GM21447 (cell line): ENCODE results near the gene PITPNC1.
A peak's percentile ranks its signal among the peaks of the same experiment; 100 is the strongest.
"Not testable (repeated sequence)": the region's sequence is repeated elsewhere in the genome, so short reads cannot be mapped to it uniquely, and the experiment has no call there.

Source experiments
- ATAC-seq: cut with Tn5 transposase; IDR thresholded peaks from one replicate; pipeline ENCODE4 v1.9.1; 2021; ENCODE audit not compliant: unreplicated experiment

PITPNC1 gene

DNA sequence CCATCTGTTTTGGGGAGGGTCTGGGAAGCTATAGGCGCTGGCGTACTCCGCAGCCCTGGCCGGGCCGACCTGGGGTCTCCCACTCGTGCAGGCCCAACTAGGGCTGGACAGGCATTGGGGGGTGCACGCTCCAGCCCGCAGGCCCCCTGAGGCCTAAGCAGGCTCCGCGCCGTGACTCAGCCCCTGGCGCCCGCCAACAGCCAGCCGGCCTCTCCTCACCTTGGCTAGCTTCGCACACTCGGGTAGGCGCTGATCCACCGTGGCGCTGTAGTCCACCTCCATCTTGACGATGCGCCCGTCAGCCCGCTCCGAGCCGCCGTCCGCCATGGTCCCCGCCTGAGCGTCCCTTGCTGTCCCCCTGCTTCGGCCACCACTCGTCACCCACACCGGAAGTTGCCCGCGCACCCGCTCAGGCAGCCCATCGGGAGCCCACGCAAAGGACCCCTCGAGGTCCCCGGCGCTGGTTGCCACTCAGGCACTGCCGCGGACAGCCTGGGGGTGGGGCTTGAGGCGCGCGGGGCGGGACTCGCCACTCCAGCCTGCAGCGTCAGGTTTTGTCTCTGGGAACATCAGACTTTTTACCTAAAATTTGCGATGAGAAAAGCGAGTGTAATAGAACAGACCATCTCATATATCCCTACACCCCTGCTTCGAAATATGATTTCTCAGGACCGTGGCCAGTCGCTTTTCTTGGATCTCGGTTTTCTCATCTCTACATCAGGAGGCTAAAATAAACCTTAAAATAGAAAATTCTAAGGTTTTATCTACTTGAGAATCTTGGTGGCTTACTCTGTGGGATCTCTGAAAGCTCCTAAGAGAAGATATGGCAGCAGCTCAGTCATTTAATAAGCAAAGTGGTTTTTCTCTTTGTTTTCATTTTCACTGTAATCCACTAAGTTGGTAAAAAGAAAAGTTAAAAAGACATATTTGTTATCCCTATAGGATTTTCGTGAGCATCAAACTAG, 10.6 kb upstream of the PITPNC1 start, which contains the start of gene PSMD12:
Gene PSMD12 (minus strand): TSS at position 385 of the 965 bp plus-strand sequence. CDS start 58 bp downstream, at position 327.
- ATAC-seq = peak; percentile 85

DNA sequence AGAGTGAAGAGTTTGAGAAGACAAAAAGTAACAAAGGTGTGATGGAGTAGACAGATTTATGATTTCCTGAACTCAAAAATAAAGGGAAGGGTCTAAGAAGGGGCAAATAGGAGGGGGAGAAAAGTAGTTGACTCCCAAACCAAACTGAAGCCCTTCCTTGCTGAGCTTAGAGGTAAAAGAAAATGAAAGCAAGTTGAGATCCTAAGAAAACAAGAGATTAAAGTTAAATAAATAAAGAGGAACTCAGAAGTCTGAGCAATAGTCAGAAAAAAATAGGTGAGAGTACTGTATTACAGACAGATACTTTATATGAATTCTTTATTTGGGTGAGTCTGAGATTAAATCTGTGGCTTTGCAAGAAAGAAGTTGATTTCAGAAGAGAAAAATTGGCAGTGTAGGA, 7.4 kb upstream of the PITPNC1 start:
- ATAC-seq = no peak

DNA sequence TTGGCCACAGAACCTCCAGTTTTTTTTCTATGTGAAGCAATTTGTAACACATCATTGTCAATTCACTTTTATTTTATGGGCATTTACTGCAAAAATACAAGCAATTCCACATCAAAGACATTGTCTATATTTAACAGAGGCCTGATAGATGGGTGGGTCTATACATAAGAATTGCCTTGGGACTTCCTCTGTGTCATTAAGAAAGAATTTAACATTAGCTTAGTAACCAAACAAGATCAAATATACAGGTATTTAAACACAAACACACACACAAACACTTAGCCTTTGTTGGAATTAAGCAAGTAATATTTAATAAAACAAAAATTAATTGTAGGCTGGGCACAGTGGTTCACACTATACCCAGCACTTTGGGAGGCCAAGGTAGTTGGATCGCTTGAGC, 4.3 kb upstream of the PITPNC1 start:
- ATAC-seq = no peak

DNA sequence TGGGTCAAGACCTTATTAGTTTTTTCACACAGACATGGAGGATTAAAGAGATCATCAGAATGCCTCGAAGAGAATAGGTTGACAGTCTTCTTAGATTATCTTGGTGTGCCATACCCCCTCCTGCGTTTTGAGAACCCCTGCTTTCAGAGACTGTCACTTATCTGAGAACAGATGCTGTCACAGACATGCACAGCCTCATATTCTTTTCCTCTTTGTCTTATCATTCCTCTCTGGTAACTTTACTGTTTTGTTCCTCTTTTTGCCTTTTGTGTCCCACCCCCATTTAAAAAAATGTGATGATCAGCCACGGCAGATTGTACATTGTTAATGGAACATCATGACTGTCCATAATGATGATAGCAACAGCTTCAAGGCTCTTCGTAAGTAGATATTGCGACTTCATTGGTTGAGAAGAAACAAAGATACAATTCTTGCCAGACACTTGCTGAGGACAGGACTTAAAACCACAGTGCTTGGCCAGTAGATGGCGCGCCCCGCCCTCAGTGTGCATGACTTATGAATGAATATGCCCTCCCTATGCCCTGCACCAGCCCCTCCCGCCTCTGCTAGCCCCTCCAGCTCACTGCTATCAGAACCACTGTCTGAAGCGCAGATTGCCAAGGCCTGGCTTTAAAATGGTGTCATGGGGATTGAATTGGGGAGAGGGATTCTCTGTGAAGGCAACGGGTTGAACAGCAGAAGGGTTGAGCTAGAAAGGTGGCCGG, 2.6 kb upstream of the PITPNC1 start:
- ATAC-seq = no peak

GRCh38 chr17:67375054-67375427, 2.0 kb upstream of the PITPNC1 start:
- ATAC-seq = no peak

GRCh38 chr17:67375716-67376115, 1.4 kb upstream of the PITPNC1 start:
- no peak for ATAC-seq

GRCh38 chr17:67376415-67376736, 705 bp upstream of the PITPNC1 start:
- no peak for ATAC-seq

DNA sequence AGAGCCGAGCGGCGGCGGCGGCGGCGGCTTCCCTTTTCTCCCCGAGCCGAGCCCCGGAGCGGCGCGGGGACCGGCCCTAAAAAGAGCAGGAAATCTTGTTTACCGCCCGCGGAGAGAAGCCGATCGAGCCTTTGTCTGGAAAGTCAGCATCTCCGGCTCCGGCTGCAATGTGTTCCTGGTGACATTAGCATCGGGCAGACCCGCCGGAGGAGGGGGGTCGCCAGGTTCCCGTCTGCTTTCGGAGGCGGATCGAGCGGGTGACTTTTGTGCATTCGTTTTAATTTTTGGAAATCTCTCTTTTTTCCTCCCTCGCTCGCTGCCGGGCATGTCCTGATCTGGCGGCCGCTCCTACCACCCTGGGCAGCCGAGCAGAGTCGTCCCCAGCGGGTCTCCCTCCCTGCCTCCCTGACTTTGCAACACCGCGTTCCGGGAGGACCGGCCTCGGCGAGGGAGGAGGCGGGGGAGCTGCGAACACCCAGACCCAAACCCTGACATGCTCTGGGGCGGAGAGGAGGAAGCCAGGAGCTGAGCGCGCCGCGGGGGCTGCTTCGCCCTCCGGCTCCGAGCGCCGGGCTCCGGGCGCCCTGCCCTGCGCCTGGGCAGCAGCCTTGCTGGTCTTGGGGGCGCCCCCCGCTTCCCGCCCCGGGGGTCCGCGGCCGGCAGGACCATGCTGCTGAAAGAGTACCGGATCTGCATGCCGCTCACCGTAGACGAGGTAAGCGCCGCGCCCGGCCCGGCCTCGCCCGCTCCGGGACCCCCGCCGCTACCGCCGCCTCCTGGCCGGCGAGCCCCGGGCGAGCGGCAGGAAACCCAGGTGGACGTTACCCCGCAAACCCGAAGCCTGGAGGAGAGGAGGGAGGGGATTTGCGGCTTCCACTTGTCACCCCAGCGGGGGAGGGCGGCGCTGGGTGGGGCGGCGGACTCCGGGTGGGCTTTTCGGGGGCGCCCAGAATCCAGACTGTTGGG, 690 bp downstream of the PITPNC1 start:
- peak; percentile 28 for ATAC-seq

GRCh38 chr17:67378454-67379250, 1.6 kb downstream of the PITPNC1 start:
- no peak for ATAC-seq

DNA sequence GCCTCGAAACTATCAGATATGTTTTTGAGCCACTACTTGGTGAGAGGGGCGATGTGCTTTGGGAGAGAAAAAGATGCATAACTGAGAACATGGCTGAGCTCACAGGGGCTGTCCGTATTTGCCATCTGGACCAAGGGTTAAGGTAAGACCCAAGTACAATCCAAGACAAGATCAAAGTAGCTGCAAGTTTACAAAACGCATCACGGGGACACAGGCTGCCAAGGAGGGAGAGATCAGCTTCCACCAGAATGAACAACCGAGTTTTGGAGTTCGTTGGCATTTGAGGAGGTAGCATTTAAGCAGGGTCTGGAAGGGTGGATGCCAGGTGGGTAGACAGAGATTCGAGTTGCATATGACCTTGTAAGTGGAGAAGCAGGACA, 2.2 kb downstream of the PITPNC1 start:
- ATAC-seq = no peak

DNA sequence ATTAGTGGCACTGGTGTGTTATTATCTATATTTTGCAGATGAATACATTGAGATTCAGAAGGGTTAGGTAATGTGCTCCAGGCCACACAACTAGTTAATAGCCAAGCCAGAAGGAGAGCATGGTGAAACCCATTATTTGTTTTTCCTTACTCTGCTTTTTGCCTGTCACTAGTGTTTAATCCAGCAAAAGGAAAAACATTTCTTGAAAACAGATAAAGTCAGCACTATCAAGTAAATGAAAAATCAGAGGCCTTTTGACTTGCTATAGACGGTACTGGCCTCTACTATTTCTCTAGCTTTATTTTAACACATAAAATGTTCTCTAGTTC, 4.8 kb downstream of the PITPNC1 start:
- no peak for ATAC-seq

DNA sequence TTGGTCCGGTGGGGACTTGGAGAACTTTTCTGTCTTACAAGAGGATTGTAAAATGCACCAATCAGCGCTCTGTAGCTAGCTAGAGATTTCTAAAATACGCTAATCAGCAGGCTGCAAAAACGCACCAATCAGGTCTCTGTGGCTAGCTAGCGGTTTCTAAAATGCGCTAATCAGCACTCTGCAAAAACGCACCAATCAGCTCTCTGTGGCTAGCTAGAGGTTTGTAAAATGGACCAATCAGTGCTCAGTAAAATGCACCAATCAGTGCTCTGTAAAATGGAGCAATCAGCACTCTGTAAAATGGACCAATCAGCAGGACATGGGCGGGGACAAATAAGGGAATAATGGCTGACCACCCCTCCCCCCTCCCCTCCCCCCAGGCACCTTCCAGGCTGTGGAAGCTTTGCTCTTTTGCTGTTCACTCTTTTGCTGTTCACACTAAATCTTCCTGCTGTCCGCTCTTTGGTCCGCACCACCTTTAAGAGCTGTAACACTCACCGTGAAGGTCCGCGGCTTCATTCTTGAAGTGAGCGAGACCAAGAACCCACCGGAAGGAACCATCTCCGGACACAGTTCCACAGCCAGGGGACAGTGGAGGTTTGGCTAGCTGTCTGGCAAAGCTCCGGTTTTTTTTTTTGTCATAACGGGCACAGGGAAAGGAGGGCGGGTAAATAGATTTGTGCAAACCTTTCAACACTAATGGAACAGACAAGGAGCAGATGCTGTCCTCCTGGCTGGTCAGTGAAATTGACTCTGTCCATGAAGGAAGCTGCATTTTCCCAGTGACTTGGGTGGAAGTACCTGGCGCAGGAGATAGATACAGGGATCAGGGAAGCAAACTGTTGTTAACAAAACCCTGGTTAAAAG, 8.3 kb downstream of the PITPNC1 start:
- ATAC-seq = no peak

DNA sequence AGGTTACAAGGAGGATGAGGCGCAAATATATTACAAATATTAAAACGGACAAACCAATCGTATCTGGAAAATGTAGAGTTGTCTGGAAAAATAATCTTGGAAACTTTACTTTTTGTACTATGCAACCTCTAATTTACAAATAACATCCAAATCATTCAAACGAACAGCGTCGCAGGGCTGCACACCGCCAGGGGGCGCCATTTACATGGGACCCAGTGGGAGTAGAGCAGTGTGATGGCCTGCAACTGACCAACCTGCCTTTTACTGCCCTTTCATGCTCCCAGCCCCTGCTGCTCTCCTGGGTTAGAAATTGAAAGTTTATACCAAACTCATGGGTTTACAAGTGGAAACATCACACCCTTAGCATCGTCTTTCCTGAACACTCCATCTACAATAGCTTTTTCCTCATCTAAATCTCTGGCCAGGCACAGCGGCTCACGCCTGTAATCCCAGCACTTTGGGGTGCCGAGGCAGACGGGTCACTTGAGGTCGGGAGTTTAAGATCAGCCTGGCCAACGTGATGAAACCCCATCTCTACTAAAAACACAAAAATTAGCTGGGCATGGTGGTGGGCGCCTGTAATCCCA, 10.0 kb downstream of the PITPNC1 start:
- no peak for ATAC-seq

DNA sequence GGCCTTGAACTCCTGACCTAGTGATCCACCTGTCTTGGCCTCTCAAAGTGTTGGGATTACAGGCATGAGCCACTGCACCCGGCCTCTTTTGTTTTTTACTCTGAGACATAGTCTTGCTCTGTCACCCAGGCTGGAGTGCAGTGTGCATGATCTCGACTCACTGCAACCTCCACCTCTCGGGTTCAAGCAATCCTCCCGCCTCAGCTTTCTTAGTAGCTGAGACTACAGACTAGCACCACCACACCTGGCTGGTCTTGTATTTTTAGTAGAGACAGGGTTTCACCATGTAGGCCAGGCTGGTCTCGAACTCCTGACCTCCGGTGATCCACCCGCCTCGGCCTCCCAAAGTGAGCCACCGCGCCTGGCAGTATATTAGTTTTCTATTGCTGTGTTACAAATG, 11.5 kb downstream of the PITPNC1 start:
- ATAC-seq = not testable (repeated sequence)

GRCh38 chr17:67388986-67389385, 11.9 kb downstream of the PITPNC1 start:
- ATAC-seq = no peak

DNA sequence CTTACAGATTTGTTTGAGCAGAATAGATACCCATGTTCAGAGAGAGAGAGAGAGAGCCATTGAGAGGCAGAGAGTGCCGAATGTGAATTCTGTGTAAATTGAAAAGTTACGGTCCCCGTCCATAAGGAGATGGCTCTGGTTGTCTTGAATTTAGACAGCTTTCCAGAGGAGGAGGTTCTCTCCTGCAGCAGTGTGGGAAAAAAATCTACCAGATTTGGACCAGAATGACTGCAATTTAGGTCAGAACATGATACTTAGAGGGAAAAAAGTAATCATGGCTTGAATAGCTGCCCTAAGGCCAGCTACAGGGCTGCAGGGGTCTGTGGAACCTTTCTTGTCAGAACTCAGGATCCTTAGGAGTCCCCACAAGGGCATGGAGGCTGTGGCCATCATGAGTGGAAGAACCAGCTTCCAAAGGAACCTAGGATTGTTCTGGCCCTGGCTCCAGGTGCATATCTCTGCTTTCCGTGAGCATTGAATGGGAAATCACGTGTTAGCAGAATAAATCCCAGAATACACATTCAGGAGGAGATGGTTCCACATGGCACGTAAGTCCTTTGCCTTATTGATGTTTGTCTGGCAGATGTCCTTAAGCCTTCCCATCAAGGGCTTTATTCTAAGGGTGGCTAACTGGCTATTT, 13.0 kb downstream of the PITPNC1 start:
- no peak for ATAC-seq

- ATAC-seq = peak; percentile 97
Observed at GRCh38 chr17:67390646-67391361, 13.7 kb downstream of the PITPNC1 start.

DNA sequence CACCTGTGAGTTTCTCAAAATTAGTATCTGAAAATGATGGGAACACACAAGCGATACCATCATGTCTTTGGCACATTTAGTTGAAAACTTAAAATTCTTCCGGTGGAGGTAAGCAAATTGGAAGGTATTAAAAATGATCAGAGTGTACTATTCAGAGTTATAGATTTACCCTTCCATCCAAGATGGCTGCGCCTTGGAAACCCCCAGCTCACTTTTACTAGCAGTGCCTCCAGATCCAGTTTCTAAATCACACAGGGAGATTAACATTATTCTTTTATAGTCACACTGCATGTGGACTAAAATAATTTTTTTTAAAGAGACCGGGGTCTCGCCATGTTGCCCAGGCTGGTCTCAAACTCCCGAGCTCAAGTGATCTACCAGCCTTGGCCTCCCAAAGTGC, 15.0 kb downstream of the PITPNC1 start:
- no peak for ATAC-seq
